ENCODE data around the gene NEUROD2. TPM values are rescaled to one million over a fixed set of nuclear protein-coding genes. Genes with fewer than 3 reads are reported as not detected.

NEUROD2 gene
- total RNA-seq, 2 donors from 2014 or later, result not detected

DNA sequence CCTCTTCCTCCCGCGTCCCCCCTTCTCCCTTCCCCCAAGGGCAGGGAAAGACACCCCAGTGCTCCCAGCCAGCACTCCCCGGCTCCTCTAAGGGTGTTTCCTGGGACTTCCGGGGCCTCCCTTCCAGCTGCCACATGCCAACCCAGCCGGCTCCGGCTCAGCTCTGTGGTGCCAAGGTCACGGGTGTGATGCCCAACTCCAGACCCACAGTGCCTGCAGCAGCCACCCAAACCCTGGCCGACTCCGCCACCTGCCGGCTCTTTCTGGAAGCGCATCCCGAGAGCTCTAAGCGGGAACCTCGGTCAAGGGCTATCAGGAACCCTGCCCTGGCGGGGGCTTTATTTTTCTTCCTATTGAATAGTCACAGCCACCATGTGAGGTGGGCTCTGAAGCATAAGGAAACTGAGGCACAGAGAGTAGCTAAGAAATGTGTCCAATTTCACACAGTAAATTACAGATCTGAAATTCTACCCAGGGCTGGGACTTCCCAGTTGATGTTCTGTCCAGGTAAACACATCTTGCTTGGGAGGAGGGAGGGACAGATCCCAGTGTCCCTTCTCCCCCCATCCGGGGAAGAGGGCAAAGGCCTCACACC, 15.7 kb upstream of the NEUROD2 start:
- no peak overlapping the region for H3K4me3 ChIP-seq
- H3K27ac ChIP-seq, result no peak overlapping the region
- peak; percentile 42 for DNase-seq (ENCODE audit: low spot score)
- peaks cover 3 to 28% of the 10 kb centered on the region in 2 donors for H3K4me1 ChIP-seq (ENCODE audit: control insufficient read depth in 1 of 2, low read depth in 2 of 2)
- ATAC-seq (ENCODE audit: insufficient number of reproducible peaks, low FRiP score, low read depth), result peak; percentile 25
- H3K9me3 ChIP-seq, result no peaks in the 10 kb centered on the region
- H3K27me3 ChIP-seq (replicated peaks; ENCODE audit: insufficient read depth), result no peaks in the 10 kb centered on the region
- TF ChIP-seq, protein P1, sequence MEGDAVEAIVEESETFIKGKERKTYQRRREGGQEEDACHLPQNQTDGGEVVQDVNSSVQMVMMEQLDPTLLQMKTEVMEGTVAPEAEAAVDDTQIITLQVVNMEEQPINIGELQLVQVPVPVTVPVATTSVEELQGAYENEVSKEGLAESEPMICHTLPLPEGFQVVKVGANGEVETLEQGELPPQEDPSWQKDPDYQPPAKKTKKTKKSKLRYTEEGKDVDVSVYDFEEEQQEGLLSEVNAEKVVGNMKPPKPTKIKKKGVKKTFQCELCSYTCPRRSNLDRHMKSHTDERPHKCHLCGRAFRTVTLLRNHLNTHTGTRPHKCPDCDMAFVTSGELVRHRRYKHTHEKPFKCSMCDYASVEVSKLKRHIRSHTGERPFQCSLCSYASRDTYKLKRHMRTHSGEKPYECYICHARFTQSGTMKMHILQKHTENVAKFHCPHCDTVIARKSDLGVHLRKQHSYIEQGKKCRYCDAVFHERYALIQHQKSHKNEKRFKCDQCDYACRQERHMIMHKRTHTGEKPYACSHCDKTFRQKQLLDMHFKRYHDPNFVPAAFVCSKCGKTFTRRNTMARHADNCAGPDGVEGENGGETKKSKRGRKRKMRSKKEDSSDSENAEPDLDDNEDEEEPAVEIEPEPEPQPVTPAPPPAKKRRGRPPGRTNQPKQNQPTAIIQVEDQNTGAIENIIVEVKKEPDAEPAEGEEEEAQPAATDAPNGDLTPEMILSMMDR (IDR thresholded peaks at IDR 0.05), result peak; percentile 93
- H3K36me3 ChIP-seq, result no peaks in the 10 kb centered on the region

DNA sequence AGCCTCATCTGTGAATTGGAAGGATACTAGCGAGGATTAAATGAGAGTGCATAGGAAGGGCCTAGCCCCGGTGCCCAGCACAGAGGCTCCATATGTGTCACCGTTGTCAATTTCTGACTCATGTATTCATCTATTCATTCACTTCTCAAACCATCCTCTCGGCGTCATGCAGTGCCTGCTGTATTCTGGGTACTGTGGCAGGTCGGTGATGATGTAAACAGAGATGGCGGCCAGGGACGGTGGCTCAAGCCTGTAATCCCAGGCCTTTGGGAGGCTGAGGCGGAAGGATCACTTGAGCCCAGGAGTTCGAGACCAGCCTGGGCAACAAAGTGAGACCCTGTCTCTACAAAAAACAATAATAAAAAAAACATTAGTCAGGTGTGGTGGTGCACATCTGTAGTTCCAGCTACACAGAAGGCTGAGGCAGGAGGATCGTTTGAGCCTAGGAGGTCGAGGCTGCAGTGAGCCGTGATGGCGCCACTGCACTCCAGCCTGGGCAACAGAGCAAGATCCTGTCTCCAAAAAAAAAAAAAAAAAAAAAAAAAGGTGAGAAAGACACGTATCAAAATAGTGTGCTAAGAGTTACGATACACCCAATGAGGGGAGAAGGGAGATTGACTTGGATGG, 14.8 kb upstream of the NEUROD2 start:
- no peaks in the 10 kb centered on the region for H3K27me3 ChIP-seq (replicated peaks; ENCODE audit: insufficient read depth)
- no peak for ATAC-seq (ENCODE audit: insufficient number of reproducible peaks, low FRiP score, low read depth)
- peak overlapping the region; percentile 30 for H3K4me3 ChIP-seq
- no peaks in the 10 kb centered on the region for H3K9me3 ChIP-seq
- H3K27ac ChIP-seq, result no peak overlapping the region
- DNase-seq (ENCODE audit: low spot score), result no peak
- H3K4me1 ChIP-seq (ENCODE audit: control insufficient read depth in 1 of 2, low read depth in 2 of 2), result peaks cover 3 to 30% of the 10 kb centered on the region in 2 donors
- TF ChIP-seq, protein P1 (IDR thresholded peaks at IDR 0.05), result no peak
- no peaks in the 10 kb centered on the region for H3K36me3 ChIP-seq

DNA sequence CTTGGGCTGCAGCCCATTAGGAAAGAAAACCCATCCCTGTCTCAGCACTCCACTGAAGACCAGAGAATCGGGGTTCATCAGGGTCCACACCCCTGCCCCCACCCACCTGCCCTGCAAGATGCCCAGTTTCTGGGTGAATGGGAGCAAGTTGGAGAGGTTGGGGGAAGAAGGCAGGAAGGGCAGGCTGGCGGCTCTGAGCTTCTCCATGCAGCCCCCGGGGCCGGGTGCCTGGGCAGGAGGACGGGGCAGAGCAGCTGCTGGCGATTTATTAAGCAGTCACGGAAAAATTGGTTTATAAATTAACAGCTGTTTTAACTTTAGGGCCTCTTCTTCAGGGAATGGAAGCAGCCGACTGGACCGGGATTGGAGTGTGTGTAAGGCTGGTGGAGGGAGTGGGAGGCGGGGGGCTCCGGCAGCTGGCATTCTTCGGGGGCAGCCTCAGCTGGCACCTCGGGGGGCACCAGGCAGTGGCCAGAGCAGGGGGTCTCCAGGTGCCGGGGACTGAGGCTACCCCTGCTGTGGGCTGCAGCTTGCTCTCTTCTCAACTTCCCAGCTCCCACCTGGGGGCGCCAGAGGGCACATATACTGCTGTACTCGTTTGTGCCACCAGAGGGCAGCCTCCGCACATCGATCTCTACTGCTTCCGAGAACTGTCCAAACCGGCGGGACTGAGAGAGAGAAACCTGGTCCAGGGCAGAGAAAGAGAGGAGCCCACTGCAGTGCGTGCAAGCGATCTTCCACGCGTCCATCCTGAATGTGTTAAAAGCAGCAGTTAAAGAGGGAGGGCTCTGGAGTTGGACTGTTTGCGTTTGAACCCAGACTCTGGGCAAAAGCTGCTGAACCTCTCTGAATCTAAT, 14.0 kb upstream of the NEUROD2 start:
- Histone ChIP-seq H3K9me3 (no peaks in the 10 kb centered on the region), H3K4me1 (ENCODE audit: control insufficient read depth in 1 of 2, low read depth in 2 of 2) (peaks cover 2 to 28% of the 10 kb centered on the region in 2 donors)
- TF ChIP-seq, protein P1 (IDR thresholded peaks at IDR 0.05), result peak; percentile 99

DNA sequence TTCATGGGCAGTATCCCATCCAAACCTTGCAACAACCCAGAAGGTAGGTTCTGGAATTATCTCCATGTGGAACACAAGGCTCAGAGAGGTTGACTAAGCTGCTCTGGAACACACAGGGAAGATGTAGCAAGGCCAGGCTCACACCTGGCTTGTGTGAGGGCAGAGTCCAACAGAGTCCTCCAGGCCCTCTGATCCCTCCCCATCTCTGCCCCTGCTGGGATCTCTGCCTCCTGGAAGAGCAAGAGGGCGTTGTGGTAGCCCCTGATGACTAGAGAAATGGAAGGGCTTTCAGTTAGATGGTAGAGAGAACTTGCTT, 12.0 kb upstream of the NEUROD2 start:
- TF ChIP-seq, protein P1 (IDR thresholded peaks at IDR 0.05), result no peak
- H3K27me3 ChIP-seq (replicated peaks; ENCODE audit: insufficient read depth), result no peaks in the 10 kb centered on the region
- ATAC-seq (ENCODE audit: insufficient number of reproducible peaks, low FRiP score, low read depth) (no peak), DNase-seq (ENCODE audit: low spot score) (no peak)
- no peaks in the 10 kb centered on the region for H3K36me3 ChIP-seq
- H3K27ac ChIP-seq, result no peak overlapping the region
- H3K9me3 ChIP-seq, result no peaks in the 10 kb centered on the region
- H3K4me1 ChIP-seq (ENCODE audit: control insufficient read depth in 1 of 2, low read depth in 2 of 2), result peaks cover 0 to 26% of the 10 kb centered on the region in 2 donors
- H3K4me3 ChIP-seq, result no peak overlapping the region

More for the DNA sequence above, 14.0 kb upstream of the NEUROD2 start:
- Histone ChIP-seq H3K27ac (no peak overlapping the region), H3K4me3 (peak overlapping the region; percentile 30), H3K27me3 (replicated peaks; ENCODE audit: insufficient read depth) (no peaks in the 10 kb centered on the region), H3K36me3 (no peaks in the 10 kb centered on the region)
- ATAC-seq (ENCODE audit: insufficient number of reproducible peaks, low FRiP score, low read depth) (peak; percentile 72), DNase-seq (ENCODE audit: low spot score) (peak; percentile 77)

Data from thoracic aorta (tissue), 2 donors.